GM23248 (cell line): ENCODE data around the gene WNT7B.

Experiments
- EZH2 ChIP-seq: fragments of 200-600 bp; sonication (generic); IDR thresholded peaks from 2 replicates; pipeline ENCODE4 v1.6.1; 2018; ENCODE audit warnings: antibody characterized with exemption, mild to moderate bottlenecking; ENCODE audit not compliant: insufficient read depth, poor library complexity, severe bottlenecking
- EZH2phosphoT487 ChIP-seq: fragments of 200-600 bp; sonication (generic); IDR thresholded peaks from 2 replicates; pipeline ENCODE4 v1.6.1; 2018; ENCODE audit warnings: antibody characterized with exemption, moderate library complexity, mild to moderate bottlenecking, low read depth; ENCODE audit not compliant: insufficient read depth

DNA sequence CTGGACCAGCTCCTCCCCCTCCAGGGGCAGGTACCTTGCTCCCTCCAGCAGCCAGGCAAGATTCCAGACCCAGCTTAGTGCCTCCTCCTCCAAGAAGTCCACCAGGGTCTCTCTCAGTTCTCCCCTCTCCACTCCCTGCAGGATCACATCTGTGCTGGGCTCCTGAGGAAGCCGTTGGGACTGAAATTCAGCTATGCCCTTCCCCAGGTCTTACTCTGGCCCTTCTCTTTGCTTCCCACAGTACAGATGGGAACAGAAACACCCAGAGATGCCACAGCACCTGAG, 14.6 kb downstream of the WNT7B start:
- TF ChIP-seq EZH2 (no peak), EZH2phosphoT487 (no peak)
